ENCODE measurements around the gene PRKAG2. TPM values are rescaled to one million over a fixed set of nuclear protein-coding genes. Genes with fewer than 3 reads are reported as not detected.
A peak's percentile ranks its signal among the peaks of the same experiment; 100 is the strongest.

Gene PRKAG2
- polyA plus RNA-seq, 4 donors: 6.1 to 38.1 (median 33.6) TPM

GRCh38 chr7:151704960-151705635, 171.8 kb downstream of the PRKAG2 start:
- DNase-seq (ENCODE audit: low read depth in 4 of 4, low spot score in 3 of 4): no peak

- no peak for DNase-seq (ENCODE audit: low read depth in 4 of 4, low spot score in 3 of 4)
These were observed 172.5 kb downstream of the PRKAG2 start for GRCh38 chr7:151704299-151704959.

GRCh38 chr7:151702961-151703360, 174.0 kb downstream of the PRKAG2 start:
- no peak for DNase-seq (ENCODE audit: low read depth in 4 of 4, low spot score in 3 of 4)

- DNase-seq (ENCODE audit: low read depth in 4 of 4, low spot score in 3 of 4): no peak
These were observed 176.2 kb downstream of the PRKAG2 start for GRCh38 chr7:151700586-151701165.

GRCh38 chr7:151699928-151700319, 177.0 kb downstream of the PRKAG2 start:
- DNase-seq (ENCODE audit: low read depth in 4 of 4, low spot score in 3 of 4): no peak

GRCh38 chr7:151699147-151699927, 177.6 kb downstream of the PRKAG2 start:
- no peak for DNase-seq (ENCODE audit: low read depth in 4 of 4, low spot score in 3 of 4)

GRCh38 chr7:151697942-151698341, 179.0 kb downstream of the PRKAG2 start:
- DNase-seq (ENCODE audit: low read depth in 4 of 4, low spot score in 3 of 4): no peak

GRCh38 chr7:151697515-151697895, 179.4 kb downstream of the PRKAG2 start:
- no peak for DNase-seq (ENCODE audit: low read depth in 4 of 4, low spot score in 3 of 4)

- DNase-seq (ENCODE audit: low read depth in 4 of 4, low spot score in 3 of 4): no peak
These were observed 180.0 kb downstream of the PRKAG2 start for GRCh38 chr7:151696721-151697514.

- DNase-seq (ENCODE audit: low read depth in 4 of 4, low spot score in 3 of 4): no peak
These were observed 180.9 kb downstream of the PRKAG2 start for GRCh38 chr7:151695951-151696541.

GRCh38 chr7:151694828-151695580, 181.9 kb downstream of the PRKAG2 start:
- DNase-seq (ENCODE audit: low read depth in 4 of 4, low spot score in 3 of 4): no peak

- DNase-seq (ENCODE audit: low read depth in 4 of 4, low spot score in 3 of 4): no peak
These were observed 182.5 kb downstream of the PRKAG2 start for GRCh38 chr7:151694441-151694827.

GRCh38 chr7:151693140-151693539, 183.8 kb downstream of the PRKAG2 start:
- no peak for DNase-seq (ENCODE audit: low read depth in 4 of 4, low spot score in 3 of 4)

GRCh38 chr7:151692721-151693120, 184.2 kb downstream of the PRKAG2 start:
- peak in 1 of 4 donors; percentile 29 for DNase-seq (ENCODE audit: low read depth in 4 of 4, low spot score in 3 of 4)

GRCh38 chr7:151691449-151691848, 185.5 kb downstream of the PRKAG2 start:
- no peak for DNase-seq (ENCODE audit: low read depth in 4 of 4, low spot score in 3 of 4)

- no peak for DNase-seq (ENCODE audit: low read depth in 4 of 4, low spot score in 3 of 4)
These were observed 186.3 kb downstream of the PRKAG2 start for GRCh38 chr7:151690606-151691005.

GRCh38 chr7:151689196-151689971, 187.5 kb downstream of the PRKAG2 start:
- DNase-seq (ENCODE audit: low read depth in 4 of 4, low spot score in 3 of 4): no peak

- DNase-seq (ENCODE audit: low read depth in 4 of 4, low spot score in 3 of 4): no peak
These were observed 188.6 kb downstream of the PRKAG2 start for GRCh38 chr7:151688236-151688780.

All from left renal pelvis (tissue), 4 donors.